ENCODE measurements around the gene CYP27A1.
"Not testable (repeated sequence)": the region's sequence is repeated elsewhere in the genome, so short reads cannot be mapped to it uniquely, and the experiment has no call there.

CYP27A1 gene

DNA sequence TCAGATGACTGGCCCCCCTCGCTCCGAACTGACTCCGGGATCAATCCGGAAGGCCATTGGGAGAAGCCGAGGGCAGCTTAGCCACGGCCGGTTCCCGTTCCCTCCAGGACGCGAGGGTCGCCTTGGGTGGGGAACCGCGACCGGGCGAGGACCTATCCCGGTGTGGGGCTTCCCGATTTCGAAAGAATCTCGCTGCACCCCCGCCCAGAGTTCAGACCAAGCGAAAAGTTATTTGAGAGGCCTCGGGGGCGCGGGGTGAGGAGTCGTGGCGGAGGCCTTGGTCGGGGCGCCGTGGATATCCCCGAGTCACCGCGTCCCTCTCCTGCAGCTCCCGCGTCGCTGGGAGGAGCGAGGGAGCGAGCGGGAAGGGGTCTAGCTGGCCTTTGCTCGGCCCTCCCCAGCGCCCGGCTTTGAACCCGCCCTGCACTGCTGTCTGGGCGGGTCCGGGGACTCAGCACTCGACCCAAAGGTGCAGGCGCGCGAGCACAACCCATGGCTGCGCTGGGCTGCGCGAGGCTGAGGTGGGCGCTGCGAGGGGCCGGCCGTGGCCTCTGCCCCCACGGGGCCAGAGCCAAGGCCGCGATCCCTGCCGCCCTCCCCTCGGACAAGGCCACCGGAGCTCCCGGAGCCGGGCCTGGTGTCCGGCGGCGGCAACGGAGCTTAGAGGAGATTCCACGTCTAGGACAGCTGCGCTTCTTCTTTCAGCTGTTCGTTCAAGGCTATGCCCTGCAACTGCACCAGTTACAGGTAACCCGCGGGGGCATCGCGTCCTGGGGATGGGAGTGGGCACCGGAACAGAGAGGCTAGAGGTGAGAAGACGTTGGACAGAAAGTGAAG is at the start of gene CYP27A1:
Gene CYP27A1, plus strand, starts transcription at position 457 of the 837 bp plus-strand sequence. Its CDS starts 36 bp downstream, at position 493.
- DNase-seq (ENCODE audit: low read depth), result no peak

DNA sequence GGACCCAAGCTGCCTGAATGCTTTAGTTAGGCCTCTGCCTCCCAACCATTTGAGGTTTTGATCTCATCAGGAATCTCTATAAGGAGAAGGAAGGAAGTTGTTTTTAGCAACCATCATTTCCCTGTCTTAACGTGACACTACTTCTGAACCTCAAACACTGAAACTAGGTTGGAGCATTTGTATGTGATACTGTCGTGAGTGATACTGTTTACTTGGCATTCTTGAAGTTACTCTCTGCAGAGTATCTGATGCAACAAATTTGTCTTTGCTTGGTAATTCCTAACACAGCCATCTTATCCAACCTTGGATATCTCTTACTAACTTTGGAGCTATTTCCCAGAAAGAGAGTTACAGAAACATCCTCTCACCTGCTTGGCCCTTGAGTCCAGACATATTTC is 49.2 kb upstream of the CYP27A1 start:
- DNase-seq (ENCODE audit: low read depth), result no peak

DNA sequence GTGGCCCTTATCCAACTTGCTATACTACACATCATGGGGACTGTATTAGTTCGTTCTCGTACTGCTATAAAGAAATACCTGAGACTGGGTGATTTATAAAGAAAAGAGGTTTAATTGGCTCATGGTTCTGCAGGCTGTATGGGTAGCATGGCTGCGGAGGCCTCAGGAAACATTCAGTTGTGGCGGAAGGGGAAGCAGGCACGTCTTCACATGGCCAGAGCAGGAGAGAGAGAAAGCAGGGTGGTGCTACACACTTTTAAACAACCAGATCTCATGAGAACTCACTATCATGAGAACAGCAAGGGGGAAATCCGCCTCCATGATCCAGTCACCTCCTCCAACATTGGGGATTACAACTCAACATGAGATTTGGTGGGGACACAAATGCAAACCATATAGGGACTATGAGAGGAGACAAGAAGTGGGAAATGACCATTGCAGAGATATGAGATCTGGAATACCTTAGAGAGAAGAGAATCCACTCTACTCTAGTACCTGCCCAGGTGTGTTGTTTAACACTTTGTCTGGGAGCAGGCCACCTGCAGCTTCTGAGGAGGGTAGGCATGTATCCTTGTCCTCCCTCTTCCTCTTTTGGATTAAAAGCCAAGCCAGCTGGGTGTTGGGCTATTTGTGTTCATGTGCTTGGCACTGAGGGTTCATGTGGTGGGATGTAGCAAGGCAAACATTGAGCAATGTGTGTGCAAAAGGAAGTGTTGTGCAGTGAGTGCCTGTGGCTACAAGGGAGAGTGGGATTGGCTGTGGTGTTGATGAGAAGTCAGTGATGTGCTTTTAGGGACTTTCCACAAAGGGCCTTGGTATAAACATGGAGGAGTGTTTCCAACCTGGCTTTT is 48.6 kb upstream of the CYP27A1 start:
- DNase-seq (ENCODE audit: low read depth), result no peak

DNA sequence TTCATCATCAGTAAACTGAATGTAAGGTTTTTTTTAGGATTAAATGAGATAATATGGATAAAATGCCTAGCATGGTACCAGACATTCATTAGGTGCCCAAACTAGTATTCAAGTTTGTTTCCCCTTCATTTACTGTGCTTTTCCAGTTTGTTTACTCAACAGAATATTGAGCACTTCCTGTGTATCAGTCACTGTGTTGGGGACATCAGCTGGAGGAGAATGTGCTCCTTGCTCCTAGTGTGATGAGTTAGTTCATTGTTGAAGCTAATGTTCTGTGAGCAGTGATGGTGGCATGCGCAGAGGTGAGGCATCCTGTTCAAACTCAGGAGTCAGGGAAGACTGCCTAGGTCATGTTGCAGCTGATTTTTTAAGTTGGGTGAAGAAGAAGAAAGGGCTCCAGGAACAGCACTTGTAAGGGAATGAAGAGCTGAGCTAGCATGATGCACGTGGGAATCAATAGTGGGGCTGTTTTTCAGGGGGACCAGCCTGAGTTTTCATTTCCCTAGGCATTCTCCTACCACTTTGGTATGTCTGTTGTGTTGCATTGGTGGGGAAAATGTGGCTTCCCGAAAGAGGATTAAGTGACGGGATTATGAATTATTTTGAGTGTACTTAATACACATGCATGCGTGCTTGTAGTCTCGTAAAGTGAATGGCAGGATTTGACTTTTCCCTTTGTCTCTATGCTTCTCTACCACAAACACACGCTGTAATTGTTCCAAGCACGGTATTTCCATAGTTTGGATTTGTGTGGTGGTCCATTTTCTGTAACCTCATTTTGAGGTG is 47.6 kb upstream of the CYP27A1 start:
- no peak for DNase-seq (ENCODE audit: low read depth)

DNA sequence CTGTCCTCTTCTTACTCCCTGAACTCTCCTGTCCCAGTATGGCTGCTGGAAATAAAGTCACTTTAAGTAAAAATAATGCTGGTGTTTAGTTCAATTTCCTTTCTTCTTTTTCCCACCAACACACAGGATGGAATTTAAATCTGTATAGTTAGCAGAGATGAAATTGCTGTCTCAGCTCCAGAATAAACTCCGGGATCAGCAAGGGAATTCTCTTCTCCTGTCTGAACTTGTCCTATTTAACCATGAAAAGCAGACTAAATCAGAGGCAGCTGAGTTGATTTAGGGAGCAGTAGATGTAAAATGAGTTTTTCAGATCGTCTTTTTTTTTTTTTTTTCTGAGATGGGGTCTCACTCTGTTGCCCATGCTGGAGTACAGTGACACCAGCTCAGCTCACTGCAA is 45.4 kb upstream of the CYP27A1 start:
- DNase-seq (ENCODE audit: low read depth), result no peak

DNA sequence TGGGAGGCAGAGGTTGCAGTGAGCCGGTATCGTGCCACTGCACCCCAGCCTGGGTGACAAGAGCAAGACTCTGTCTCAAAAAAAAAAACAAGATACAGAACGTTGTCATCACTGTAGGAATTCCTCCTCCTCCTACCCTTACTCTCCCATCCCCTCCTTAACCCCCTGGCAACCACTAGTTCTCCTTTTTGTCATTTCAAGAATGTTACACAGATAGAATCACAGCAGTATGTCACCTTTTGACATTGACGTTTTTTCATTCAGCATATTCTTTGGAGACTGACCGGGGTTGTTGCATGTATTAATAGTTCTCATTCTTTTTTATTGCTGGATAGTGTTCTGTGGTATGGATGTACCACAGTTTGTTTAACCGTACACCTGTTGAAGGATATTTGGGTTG is 38.9 kb upstream of the CYP27A1 start:
- DNase-seq (ENCODE audit: low read depth), result no peak

DNA sequence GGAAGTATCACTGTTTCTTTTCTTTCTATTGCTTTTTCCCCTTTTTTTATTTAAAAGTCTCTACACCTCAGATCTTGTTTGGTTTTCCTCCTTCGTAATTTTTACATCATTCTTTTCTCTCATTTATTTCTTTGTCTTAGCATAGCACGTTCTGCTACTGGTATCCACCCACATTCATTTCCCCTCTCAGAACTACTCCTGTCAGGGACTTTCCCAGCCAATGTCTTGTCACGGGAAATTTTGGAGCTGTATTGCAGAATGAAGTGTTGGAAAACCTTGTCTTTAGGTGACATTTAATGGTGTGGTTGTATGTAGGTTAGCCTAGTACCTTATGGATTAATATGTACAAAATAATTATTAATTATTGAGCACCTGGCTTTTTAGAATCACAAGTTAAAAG is 37.3 kb upstream of the CYP27A1 start:
- DNase-seq (ENCODE audit: low read depth), result no peak

DNA sequence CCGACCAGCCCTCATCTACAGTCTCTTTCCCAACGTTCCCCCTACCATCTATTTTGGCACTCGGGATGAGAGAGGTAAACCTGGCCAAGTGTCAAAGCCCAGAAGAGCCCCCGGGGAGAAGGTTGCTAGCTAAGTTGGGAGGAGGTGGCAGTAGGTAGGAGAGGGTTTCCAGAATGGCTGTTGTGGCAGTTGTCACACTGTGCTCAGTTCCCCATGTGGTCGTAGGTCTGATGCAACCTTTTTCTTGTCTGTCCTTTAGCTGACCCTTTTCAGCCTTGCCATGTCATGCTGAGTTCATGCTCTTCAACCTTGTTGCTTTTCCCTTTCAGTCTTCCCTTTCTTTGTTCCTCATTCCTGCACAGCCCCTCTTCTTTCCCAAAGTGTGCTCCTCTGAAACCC is 36.8 kb upstream of the CYP27A1 start:
- no peak for DNase-seq (ENCODE audit: low read depth)

DNA sequence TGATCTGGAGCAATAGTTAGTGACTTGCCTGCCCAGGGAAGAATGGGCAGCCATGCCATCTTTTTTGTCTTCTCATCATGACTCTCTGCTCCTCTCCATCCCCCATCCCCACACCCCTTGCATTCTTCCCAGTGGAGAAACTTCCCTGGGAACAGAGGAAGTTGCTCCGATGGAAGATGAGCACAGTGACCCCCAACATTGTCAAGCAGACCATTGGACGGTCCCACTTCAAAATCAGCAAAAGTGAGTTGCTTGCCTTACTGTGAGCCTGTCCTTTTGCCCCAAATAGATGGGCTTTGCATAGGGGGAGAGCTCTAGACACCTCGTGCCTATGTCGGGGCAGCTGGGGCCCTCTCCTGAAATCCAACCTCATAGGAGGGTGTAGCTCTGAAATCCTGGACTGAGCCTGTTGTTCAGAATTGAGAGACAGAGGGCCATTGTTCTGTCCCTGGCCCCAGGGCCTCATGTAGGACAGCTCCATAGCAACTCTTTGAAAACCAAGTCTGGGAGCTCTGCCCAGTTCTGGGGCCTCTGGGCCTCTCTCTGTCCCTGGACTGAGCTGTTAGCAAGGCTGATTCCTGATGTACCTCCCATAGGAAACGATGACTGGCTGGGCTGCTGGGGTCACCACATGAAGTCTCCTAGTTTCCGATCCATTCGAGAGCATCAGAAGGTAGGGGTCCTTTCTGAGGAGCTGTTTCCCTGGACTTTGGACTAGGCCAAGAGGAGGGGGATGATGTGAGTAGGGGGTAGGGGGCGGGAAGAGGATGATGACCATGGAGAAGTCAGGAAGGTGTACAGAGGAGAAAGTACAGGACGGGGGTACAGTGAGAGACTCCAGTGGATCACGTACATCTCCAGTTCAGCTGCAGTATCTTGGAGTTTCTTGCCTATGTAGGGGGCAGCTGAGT is 36.1 kb upstream of the CYP27A1 start:
- DNase-seq (ENCODE audit: low read depth), result no peak

- no peak for DNase-seq (ENCODE audit: low read depth)
Observed at GRCh38 chr2:218746470-218746795, 35.5 kb upstream of the CYP27A1 start.

DNA sequence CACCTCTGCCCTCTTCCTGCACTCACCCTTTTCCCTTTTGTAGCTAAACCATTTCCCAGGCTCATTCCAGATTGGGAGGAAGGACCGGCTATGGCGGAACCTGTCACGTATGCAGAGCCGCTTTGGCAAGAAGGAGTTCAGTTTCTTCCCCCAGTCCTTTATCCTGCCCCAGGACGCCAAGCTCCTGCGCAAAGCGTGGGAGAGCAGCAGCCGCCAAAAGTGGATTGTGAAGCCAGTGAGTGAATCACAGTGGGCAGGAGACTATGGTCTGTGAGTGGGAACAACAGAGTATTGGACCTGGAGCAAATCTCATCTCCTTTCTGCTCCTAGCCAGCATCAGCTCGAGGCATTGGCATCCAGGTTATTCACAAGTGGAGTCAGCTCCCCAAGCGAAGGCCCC is 35.0 kb upstream of the CYP27A1 start:
- DNase-seq (ENCODE audit: low read depth), result no peak

DNA sequence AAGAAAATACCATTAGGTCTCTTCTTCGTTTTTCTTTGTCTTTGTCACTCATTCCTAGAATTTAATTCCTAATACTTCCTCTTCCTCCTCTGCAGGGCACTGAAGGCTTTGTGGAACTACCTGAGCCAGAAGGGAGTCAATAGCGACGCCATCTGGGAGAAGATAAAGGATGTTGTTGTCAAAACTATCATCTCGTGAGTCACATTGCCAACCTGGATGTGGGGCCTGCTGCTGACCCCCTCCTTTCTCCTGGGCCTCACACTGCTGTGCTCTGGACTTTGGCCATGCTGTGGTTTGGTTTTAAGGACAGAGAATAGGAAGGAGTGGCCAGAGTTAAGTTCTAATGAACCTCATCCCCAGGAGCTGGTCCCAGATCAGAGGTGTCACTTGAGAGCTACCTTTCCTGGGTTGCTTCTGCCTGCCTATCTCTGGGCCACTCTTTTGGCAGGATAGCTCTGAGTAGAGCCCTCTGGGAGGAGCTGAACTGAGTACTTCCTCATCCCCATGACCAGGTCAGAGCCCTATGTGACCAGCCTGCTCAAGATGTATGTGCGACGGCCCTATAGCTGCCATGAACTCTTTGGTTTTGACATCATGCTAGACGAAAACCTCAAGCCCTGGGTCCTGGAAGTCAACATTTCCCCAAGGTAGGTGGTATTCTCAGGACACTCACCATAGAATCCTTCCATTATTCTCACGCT is 33.1 kb upstream of the CYP27A1 start:
- no peak for DNase-seq (ENCODE audit: low read depth)

GRCh38 chr2:218754201-218754600 is 27.7 kb upstream of the CYP27A1 start:
- DNase-seq (ENCODE audit: low read depth), result no peak

DNA sequence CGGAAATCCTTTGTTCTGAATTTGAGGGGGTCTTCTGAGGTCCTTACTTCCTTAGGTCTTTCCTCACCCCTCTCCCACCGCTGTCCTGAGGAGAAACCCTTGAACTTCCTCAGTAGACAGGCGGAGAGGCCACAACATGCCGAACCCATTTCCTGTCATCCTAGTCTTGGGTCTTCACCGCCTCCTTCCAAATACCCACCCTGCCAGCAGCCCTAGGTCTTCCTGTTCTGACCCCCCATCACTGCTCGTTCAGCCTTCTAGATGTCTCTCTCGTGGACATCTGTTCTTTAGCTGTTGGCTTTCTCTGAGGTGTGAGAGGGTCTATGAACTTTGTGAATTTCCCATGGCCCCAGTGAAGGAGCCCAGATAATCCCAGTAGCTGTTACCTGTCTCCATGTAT is 27.2 kb upstream of the CYP27A1 start:
- DNase-seq (ENCODE audit: low read depth), result no peak

- no peak for DNase-seq (ENCODE audit: low read depth)
Observed at GRCh38 chr2:218755198-218755566, 26.8 kb upstream of the CYP27A1 start.

DNA sequence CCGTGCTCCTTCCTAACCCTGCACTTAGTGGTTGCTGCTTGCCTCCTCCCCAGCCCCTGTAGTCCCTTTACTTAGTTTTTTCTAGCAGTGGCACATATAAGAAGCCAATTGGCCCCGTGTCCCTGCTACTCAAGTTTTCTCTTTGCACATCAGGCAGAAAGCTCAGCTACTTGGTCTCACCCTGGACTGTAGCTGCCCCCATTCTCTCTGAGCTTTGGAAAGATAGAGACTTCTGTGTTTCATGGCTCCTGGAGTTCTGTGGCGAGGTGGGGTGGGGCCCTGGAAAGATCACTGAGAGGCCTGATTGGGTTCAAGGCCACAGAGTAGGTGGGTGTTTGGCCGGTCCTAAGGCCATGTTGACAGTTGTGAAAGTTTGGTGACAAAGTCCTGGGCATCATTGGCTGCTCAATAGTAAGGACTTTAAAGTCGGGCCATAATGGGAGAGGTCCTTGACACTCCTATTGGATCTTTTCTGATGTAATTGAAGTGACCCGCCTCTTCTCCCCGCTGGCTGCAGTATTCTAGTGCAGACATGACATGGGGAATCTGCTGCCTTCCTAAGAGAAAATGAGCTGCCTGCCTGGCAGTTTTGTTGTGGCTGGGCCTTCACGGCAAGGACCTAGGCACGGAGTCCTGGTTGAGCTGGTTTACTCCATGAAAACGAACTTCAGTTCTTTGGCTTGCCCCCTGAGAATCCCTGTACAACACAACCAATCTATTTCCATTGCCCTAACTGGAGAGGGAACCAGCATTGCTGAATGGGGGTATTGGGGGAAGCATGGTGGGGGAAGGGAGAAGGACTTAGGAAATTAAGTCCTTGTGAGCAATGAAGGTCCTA is 26.2 kb upstream of the CYP27A1 start:
- no peak for DNase-seq (ENCODE audit: low read depth)

DNA sequence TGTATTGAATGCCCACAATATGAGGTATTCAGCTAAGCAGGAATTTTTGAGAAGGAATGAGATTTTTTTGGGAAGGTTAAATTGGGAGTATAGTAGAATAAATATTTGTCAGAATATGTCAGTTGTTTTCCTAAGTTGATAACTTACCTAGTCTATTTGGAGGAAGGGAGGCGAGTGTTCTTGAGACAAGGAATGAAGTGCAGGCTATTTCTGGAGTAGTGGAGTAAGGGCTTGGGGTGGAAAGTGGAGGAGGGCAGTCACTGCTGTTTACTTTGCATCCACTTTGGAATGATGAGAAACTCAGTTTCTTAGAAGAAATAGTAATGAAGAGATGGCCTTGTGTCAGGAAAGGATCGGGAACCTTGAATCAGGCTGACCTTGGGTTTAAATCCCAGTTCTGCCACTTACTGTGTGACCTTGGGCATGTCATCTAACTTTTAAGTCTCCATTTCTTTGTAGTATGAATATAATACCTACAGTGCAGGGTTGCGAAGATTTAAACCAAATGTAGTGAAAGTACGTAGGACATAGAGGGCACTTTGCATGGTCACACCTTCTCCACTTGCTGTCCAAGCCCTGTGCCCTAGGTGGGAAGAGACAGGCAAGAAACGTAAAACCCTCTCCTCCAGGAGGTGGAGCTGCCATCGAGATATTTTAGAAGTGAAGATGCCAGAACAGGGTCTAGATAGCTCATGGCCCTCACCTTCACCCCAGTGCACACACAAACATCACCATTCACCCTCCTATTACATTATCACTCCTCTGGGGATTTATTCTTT is 25.2 kb upstream of the CYP27A1 start:
- DNase-seq (ENCODE audit: low read depth), result no peak

DNA sequence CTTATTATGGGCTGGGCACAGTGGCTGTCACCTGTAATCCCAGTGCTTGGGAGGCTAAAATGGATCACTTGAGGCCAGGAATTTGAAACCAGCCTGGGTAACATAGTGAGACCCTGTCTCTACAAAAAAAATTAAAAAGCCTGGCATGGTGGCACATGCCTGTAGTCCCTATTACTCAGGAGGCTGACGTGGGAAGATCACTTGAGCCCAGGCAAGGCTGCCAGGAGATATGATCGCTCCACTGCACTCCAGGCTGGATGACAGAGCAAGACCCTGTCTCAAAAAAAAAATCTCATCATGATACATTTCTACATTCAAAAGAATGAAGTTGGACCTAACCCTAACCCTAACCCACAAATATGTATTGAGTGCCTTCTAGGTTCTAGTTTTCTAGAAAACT is 20.2 kb upstream of the CYP27A1 start:
- no peak for DNase-seq (ENCODE audit: low read depth)

DNA sequence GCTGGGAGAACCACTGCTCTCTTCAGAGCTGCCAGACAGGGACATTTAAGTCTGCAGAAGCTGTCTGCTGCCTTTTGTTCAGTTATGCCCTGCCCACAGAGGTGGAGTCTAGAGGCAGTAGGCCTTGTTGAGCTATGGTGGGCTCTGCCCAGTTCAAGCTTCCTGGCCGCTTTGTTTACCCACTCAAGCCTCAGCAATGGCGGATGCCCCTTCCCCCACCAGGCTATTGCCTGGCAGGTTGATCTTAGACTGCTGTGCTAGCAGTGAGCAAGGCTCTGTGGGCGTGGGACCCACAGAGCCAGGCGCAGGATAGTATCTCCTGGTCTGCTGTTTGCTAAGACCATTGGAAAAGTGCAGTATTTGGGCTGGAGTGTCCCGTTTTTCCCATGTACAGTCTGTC is 9.2 kb upstream of the CYP27A1 start:
- not testable (repeated sequence) for DNase-seq (ENCODE audit: low read depth)
